Spleen (tissue), 13 donors: ENCODE measurements around the gene PRMT2. TPM values are rescaled to one million over a fixed set of nuclear protein-coding genes. Genes with fewer than 3 reads are reported as not detected.

ENCODE experiments used
- DNase-seq: peaks from one replicate; pipeline ENCODE4 v3.0.0-alpha.2; 2020
- H3K27ac ChIP-seq, 8 donors: fragments of 200-600 bp; sonication (generic) in 7 of 8; 1 replicate in 4 of 8; 2 replicates in 4 of 8; pipeline versions ENCODE4 v1.5.0 to v1.8.0; 2016 to 2021; ENCODE audit warnings: inconsistent platforms in 4 of 8, mild to moderate bottlenecking in 4 of 8, moderate library complexity in 1 of 8
- H3K27me3 ChIP-seq, 7 donors: fragments of 200-600 bp; sonication (generic) in 6 of 7; replicated peaks in 1 of 7; 1 replicate in 4 of 7; 2 replicates in 3 of 7; pipeline versions ENCODE4 v1.5.0 to v1.8.0; 2016 to 2021; ENCODE audit warnings: inconsistent platforms in 3 of 7, mild to moderate bottlenecking in 1 of 7
- H3K36me3 ChIP-seq, 6 donors: fragments of 200-600 bp; sonication (generic) in 5 of 6; 1 replicate in 4 of 6; 2 replicates in 2 of 6; pipeline versions ENCODE4 v1.5.0 to v1.8.0; 2016 to 2021; ENCODE audit warnings: inconsistent platforms in 2 of 6
- H3K4me1 ChIP-seq, 6 donors: fragments of 200-600 bp; sonication (generic) in 5 of 6; 1 replicate in 3 of 6; 2 replicates in 3 of 6; pipeline versions ENCODE4 v1.5.0 to v1.8.0; 2016 to 2021; ENCODE audit warnings: inconsistent platforms in 3 of 6
- H3K4me3 ChIP-seq, 8 donors: fragments of 200-600 bp; sonication (generic) in 7 of 8; 1 replicate in 4 of 8; 2 replicates in 4 of 8; pipeline versions ENCODE4 v1.5.0 to v1.8.0; 2016 to 2021; ENCODE audit warnings: inconsistent platforms in 4 of 8, mild to moderate bottlenecking in 4 of 8, moderate library complexity in 2 of 8
- H3K9me3 ChIP-seq, 8 donors: fragments of 200-600 bp; sonication (generic) in 7 of 8; 1 replicate in 4 of 8; 2 replicates in 4 of 8; pipeline versions ENCODE4 v1.5.0 to v1.8.0; 2016 to 2021; ENCODE audit warnings: inconsistent platforms in 4 of 8
- CTCF ChIP-seq, 11 experiments: fragments of 200-600 bp in 7 of 11; fragments of 450-650 bp in 4 of 11; sonication (generic) in 4 of 11; IDR thresholded peaks in 8 of 11; conservative IDR thresholded peaks in 3 of 11; 1 replicate in 7 of 11; 2 replicates in 4 of 11; pipeline versions ENCODE4 v1.4.0 to v1.8.0; 2016 to 2021; ENCODE audit warnings: antibody characterized with exemption in 11 of 11, inconsistent platforms in 4 of 11, mild to moderate bottlenecking in 1 of 11
- POLR2A ChIP-seq, 3 donors: fragments of 450-650 bp; IDR thresholded peaks; one replicate each; pipeline ENCODE4 v1.5.1; 2017; ENCODE audit warnings: antibody characterized with exemption in 3 of 3, mild to moderate bottlenecking in 1 of 3
- POLR2AphosphoS5 ChIP-seq, 3 donors: sonication (generic); formaldehyde crosslinking; IDR thresholded peaks; one replicate each; pipeline ENCODE4 v1.5.1; 2017; ENCODE audit warnings: antibody characterized with exemption in 3 of 3
- WGBS, 5 donors: extraction: QIAGEN DNeasy Blood & Tissue Kit in 3 of 5; methylation state at CpG; one replicate each; pipeline versions ENCODE4 v1.1.5 to v1.1.7; 2013 to 2018; 5-methylcytosine and 5-hydroxymethylcytosine counted together
- intact Hi-C: fragments of 100-400 bp; cut with DNase I; formaldehyde crosslinking; loops from one replicate; pipeline ENCODE4 v1.15.0; 2023; ENCODE audit warnings: low total_unique reads
- long read RNA-seq, 2 donors: transcript quantifications; one replicate each; lab custom pipeline, GENCODE V29; 2026
- polyA plus RNA-seq, 3 donors: library from polyadenylated mRNA; stranded (reverse); fragments of 200-250 nt; gene quantifications; one replicate each; pipeline ENCODE4 v1.2.1, GENCODE V29; 2013
- total RNA-seq, 7 donors: library from RNA; depleted of rRNA in 3 of 7; stranded (reverse); fragments of >200 nt in 3 of 7; fragmentation: NEBNext Ultra II Directional in 4 of 7; extraction: Animal tissue kit (Norgen Biotek cat#: 25700) in 4 of 7; gene quantifications; one replicate each; pipeline versions ENCODE4 v1.1.0 to v1.2.1, GENCODE V29; 2016 to 2021
- donor health status: healthy with polysubstance abuse.
- donor health status: DM: no; HTN: no; CAD: no; lungs with moderate emphysema.
- donor health status: DM: no; HTN: no; CAD: no.
- donor health status: Bipolar disorder and iron deficiency.
- donor health status: healthy.
- donor health status: DM: no; HTN: no; CAD: no.
- donor health status: DM: yes; HTN: yes; CAD: no.

Gene PRMT2
- 100 to 1,000 TPM in 6 of 7 donors, 10 to 100 TPM in 1; 92.4 to 129 (median 115) TPM for total RNA-seq
- polyA plus RNA-seq: 10 to 100 TPM; 57.8 to 75.5 (median 58.1) TPM
- long read RNA-seq, donor 1, transcript PRMT2-206 (11 exons, 2,131 nt): major isoform, 6 of 47 reads
- long read RNA-seq, donor 1, transcript PRMT2-204 (6 exons, 954 nt): minor isoform, 5 of 47 reads
- long read RNA-seq, donor 1, transcript PRMT2-203 (12 exons, 2,688 nt): major isoform, 6 of 47 reads
- long read RNA-seq, donor 1, partial matches to known transcripts: 25 of 47 reads
- long read RNA-seq, donor 1, other reads (novel, unspliced or antisense): 0 of 47 reads
- long read RNA-seq, donor 2, transcript PRMT2-206 (11 exons, 2,131 nt): major isoform, 6 of 42 reads
- long read RNA-seq, donor 2, transcript PRMT2-203 (12 exons, 2,688 nt): minor isoform, 5 of 42 reads
- long read RNA-seq, donor 2, transcript PRMT2-204 (6 exons, 954 nt): major isoform, 6 of 42 reads
- long read RNA-seq, donor 2, partial matches to known transcripts: 23 of 42 reads
- long read RNA-seq, donor 2, other reads (novel, unspliced or antisense): 0 of 42 reads

- peak within 1 kb of the TSS; percentile 97 to 100 (median 99) for H3K27ac ChIP-seq
- DNase-seq: peak; percentile 99
- H3K9me3 ChIP-seq: no peaks in the 10 kb centered on the region
- intact Hi-C loops: no loop called here
- peak within 1 kb of the TSS; percentile 51 to 98 (median 94) for H3K4me3 ChIP-seq
- TF ChIP-seq CTCF (IDR thresholded peaks at IDR 0.05 in 8 of 11, conservative IDR thresholded peaks at IDR 0.05 in 3 of 11) (peak in 6 of 11 experiments; percentile 3 to 36 (median 22)), POLR2AphosphoS5 (IDR thresholded peaks at IDR 0.05) (peak; percentile 99), POLR2A (IDR thresholded peaks at IDR 0.05) (peak; percentile 15 to 69 (median 55))
- H3K36me3 ChIP-seq: peaks cover 0 to 19% (median 0%) of the 10 kb centered on the region in 6 donors
- peaks cover 29 to 58% (median 52%) of the 10 kb centered on the region in 6 donors for H3K4me1 ChIP-seq
- no peaks in the 10 kb centered on the region for H3K27me3 ChIP-seq
- 0 to 1% (median 1%) methylated on average over 63 to 90 of the region's 90 CpGs for WGBS, 5 donors
Observed at GRCh38 chr21:46635324-46636180, at the start of gene PRMT2. TSS of gene PRMT2 (plus strand) at chr21:46635674. CDS start at chr21:46636952, 1,278 bp downstream.

DNA sequence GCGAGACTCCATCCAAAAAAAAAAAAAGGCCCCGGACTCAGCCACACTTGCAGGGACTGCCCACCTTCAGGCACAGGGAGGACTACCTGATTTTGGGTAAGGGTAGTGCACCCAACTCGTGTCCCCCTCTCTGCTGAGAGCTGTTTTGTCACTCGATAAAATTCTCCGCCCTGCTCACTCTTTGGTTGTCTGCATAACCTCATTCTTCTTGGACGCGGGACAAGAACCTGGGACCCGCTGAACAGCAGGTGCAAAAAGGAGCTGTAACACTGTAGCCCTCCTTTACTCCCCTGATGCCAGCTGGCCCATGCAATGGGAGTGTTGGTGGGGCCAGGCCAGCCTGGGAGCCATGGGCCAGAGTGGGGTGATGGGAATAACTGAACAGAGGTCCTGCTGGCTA lies 41.2 kb upstream of the PRMT2 start:
- H3K27me3 ChIP-seq: no peaks in the 10 kb centered on the region
- 75 to 92% (median 89%) methylated on average over 8 of the region's 8 CpGs for WGBS, 5 donors
- no peak overlapping the region for H3K4me3 ChIP-seq
- TF ChIP-seq CTCF (IDR thresholded peaks at IDR 0.05 in 8 of 11, conservative IDR thresholded peaks at IDR 0.05 in 3 of 11) (no peak), POLR2A (IDR thresholded peaks at IDR 0.05) (no peak), POLR2AphosphoS5 (IDR thresholded peaks at IDR 0.05) (no peak)
- H3K27ac ChIP-seq: no peak overlapping the region
- no peaks in the 10 kb centered on the region for H3K36me3 ChIP-seq
- peaks cover 0 to 11% (median 7%) of the 10 kb centered on the region in 6 donors for H3K4me1 ChIP-seq
- DNase-seq: no peak
- intact Hi-C loops: no loop called here
- peaks cover 3 to 64% (median 45%) of the 10 kb centered on the region in 8 donors for H3K9me3 ChIP-seq

GRCh38 chr21:46596201-46596600 lies 39.3 kb upstream of the PRMT2 start:
- Histone ChIP-seq H3K4me3 (no peak overlapping the region), H3K9me3 (peaks cover 0 to 45% (median 26%) of the 10 kb centered on the region in 8 donors), H3K27me3 (no peaks in the 10 kb centered on the region), H3K36me3 (no peaks in the 10 kb centered on the region), H3K27ac (no peak overlapping the region), H3K4me1 (peaks cover 0 to 19% (median 9%) of the 10 kb centered on the region in 6 donors)
- TF ChIP-seq POLR2A (IDR thresholded peaks at IDR 0.05) (no peak), POLR2AphosphoS5 (IDR thresholded peaks at IDR 0.05) (no peak), CTCF (IDR thresholded peaks at IDR 0.05 in 8 of 11, conservative IDR thresholded peaks at IDR 0.05 in 3 of 11) (no peak)
- DNase-seq: no peak
- intact Hi-C loops: no loop called here
- 88 to 100% (median 100%) methylated on average over 1 of the region's 1 CpG for WGBS, 5 donors
